ENCODE data around the gene CDH4. TPM values are rescaled to one million over a fixed set of nuclear protein-coding genes. Genes with fewer than 3 reads are reported as not detected.

Gene CDH4
- total RNA-seq, 1 experiment from 2014 or later, result 25.0 TPM

- no TSS peak for BruUV-seq (replicated peaks)
- Mint-ChIP-seq H3K27me3 (ENCODE audit: insufficient read depth, unreplicated experiment) (no peaks in the 10 kb centered on the region), H3K27ac (ENCODE audit: low read depth, unreplicated experiment) (no peak overlapping the region), H3K9me3 (ENCODE audit: unreplicated experiment) (no peaks in the 10 kb centered on the region), H3K4me1 (ENCODE audit: insufficient read depth, unreplicated experiment) (peaks cover 7% of the 10 kb centered on the region), H3K36me3 (ENCODE audit: insufficient read depth, unreplicated experiment) (peaks cover 26% of the 10 kb centered on the region), H3K4me3 (ENCODE audit: unreplicated experiment) (no peak overlapping the region)
- intact Hi-C loops (cut with micrococcal nuclease), result loop anchor here (5.0 to 10.0 kb wide), 3 partner anchors 135 to 613 kb away; no protein-coding TSS in a partner anchor
- ChIA-PET POLR2A (no interaction called here), CTCF (interaction anchor here (1.3 to 1.4 kb wide), 2 partner anchors 634 to 1048 kb away, joined by 3 to 4 read pairs; no protein-coding TSS in a partner anchor)
- TF ChIP-seq CTCF (IDR thresholded peaks at IDR 0.05; ENCODE audit: unreplicated experiment), result no peak
- no peak for DNase-seq (ENCODE audit: unreplicated experiment)
Observed at GRCh38 chr20:61259741-61260140, 7.7 kb downstream of the CDH4 start.

DNA sequence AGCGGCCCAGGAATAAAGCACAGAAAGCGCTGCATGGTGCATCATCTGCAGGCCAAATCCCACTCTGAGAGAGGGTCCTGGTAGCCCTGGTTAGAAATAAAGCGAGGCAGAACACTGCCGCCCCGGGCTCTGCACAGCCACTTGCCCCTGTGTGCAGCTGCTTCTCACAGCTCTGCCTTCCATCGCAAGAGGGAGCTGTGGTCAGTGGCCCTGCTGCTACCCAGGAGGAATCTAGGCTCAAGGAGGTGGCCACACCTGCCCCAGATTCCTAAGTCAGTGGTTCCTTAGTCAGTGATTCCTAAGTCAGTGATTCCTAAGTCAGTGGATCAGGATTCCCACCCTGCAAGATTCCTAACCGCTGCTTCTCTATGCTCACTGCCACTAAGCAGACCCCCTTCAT lies 8.8 kb downstream of the CDH4 start:
- TF ChIP-seq CTCF (IDR thresholded peaks at IDR 0.05; ENCODE audit: unreplicated experiment), result no peak
- Mint-ChIP-seq H3K9me3 (ENCODE audit: unreplicated experiment) (no peaks in the 10 kb centered on the region), H3K4me1 (ENCODE audit: insufficient read depth, unreplicated experiment) (no peaks in the 10 kb centered on the region), H3K4me3 (ENCODE audit: unreplicated experiment) (no peak overlapping the region), H3K27ac (ENCODE audit: low read depth, unreplicated experiment) (no peak overlapping the region), H3K27me3 (ENCODE audit: insufficient read depth, unreplicated experiment) (no peaks in the 10 kb centered on the region), H3K36me3 (ENCODE audit: insufficient read depth, unreplicated experiment) (peaks cover 21% of the 10 kb centered on the region)
- intact Hi-C loops (cut with micrococcal nuclease), result no loop called here
- DNase-seq (ENCODE audit: unreplicated experiment), result no peak
- no TSS peak for BruUV-seq (replicated peaks)
- CTCF ChIA-PET, result interaction anchor here (0.7 to 3.7 kb wide), 5 partner anchors 8 to 633 kb away, joined by 3 to 39 read pairs (median 4); partner anchors contain the start of gene CDH4
- POLR2A ChIA-PET, result no interaction called here

DNA sequence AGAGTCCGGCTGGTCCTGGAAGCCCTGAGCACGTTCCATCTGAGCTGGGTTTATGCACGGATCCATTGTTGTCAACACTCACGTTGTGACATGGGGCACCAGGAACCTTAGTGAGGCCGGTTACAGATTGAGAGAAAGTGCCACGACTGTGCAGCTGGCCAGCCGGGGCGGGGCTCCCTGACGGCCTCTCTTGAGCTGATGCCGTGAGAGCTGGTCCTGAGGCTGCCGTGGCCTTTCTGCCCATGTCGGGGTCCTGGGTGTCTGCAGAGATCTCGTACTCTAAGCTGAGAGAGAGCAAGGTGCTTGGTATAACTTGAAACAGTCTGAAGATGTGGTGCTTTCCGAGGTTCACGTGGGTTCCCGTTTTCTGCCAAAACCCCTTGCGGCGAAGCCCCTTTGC lies 10.0 kb downstream of the CDH4 start:
- no TSS peak for BruUV-seq (replicated peaks)
- H3K9me3 Mint-ChIP-seq (ENCODE audit: unreplicated experiment), result no peaks in the 10 kb centered on the region

DNA sequence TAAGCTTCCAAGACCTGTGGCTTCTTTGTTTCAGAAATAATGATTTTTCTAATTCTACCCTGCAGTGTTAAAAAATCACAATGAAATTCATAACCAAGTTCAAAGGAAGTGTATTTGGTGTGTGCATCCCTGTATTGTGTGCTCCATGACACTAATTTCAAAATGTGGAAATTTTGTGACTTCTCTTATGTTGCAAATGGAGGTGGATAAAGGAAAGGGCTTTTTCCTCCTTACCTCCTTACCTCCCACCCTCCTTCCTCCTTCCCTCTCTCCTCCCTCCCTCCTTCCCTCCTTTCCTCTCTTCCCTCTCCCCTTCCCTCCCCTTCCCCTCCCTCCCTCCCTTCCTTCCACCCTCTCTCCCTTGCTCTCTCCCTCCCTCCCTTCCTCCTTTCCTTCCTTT lies 10.5 kb downstream of the CDH4 start:
- H3K4me1 Mint-ChIP-seq (ENCODE audit: insufficient read depth, unreplicated experiment), result no peaks in the 10 kb centered on the region
- H3K27me3 Mint-ChIP-seq (ENCODE audit: insufficient read depth, unreplicated experiment), result no peaks in the 10 kb centered on the region
- no peak overlapping the region for H3K4me3 Mint-ChIP-seq (ENCODE audit: unreplicated experiment)
- no TSS peak for BruUV-seq (replicated peaks)
- no peak overlapping the region for H3K27ac Mint-ChIP-seq (ENCODE audit: low read depth, unreplicated experiment)
- intact Hi-C loops (cut with micrococcal nuclease), result no loop called here
- H3K9me3 Mint-ChIP-seq (ENCODE audit: unreplicated experiment), result no peaks in the 10 kb centered on the region
- TF ChIP-seq CTCF (IDR thresholded peaks at IDR 0.05; ENCODE audit: unreplicated experiment), result no peak
- ChIA-PET CTCF (interaction anchor here (0.6 to 3.7 kb wide), 22 partner anchors 8 to 1205 kb away, joined by 3 to 39 read pairs (median 4); partner anchors contain the start of gene CDH4), POLR2A (interaction anchor here (0.8 kb wide), 1 partner anchor 10 kb away, joined by 3 read pairs; no protein-coding TSS in a partner anchor)
- DNase-seq (ENCODE audit: unreplicated experiment), result no peak
- peaks cover 20% of the 10 kb centered on the region for H3K36me3 Mint-ChIP-seq (ENCODE audit: insufficient read depth, unreplicated experiment)

More for the DNA sequence above, 10.0 kb downstream of the CDH4 start:
- Mint-ChIP-seq H3K4me1 (ENCODE audit: insufficient read depth, unreplicated experiment) (no peaks in the 10 kb centered on the region), H3K27me3 (ENCODE audit: insufficient read depth, unreplicated experiment) (no peaks in the 10 kb centered on the region), H3K36me3 (ENCODE audit: insufficient read depth, unreplicated experiment) (peaks cover 21% of the 10 kb centered on the region), H3K27ac (ENCODE audit: low read depth, unreplicated experiment) (no peak overlapping the region), H3K4me3 (ENCODE audit: unreplicated experiment) (no peak overlapping the region)
- TF ChIP-seq CTCF (IDR thresholded peaks at IDR 0.05; ENCODE audit: unreplicated experiment), result no peak
- intact Hi-C loops (cut with micrococcal nuclease), result no loop called here
- ChIA-PET POLR2A (interaction anchor here (0.8 to 0.9 kb wide), 2 partner anchors 8 to 9 kb away, joined by 3 read pairs; no protein-coding TSS in a partner anchor), CTCF (interaction anchor here (0.6 to 3.7 kb wide), 13 partner anchors 8 to 1204 kb away, joined by 3 to 39 read pairs (median 4); partner anchors contain the start of gene CDH4)
- no peak for DNase-seq (ENCODE audit: unreplicated experiment)

Data from MCF 10A (cell line).